ENCODE results near the gene ZNF786. TPM values are rescaled to one million over a fixed set of nuclear protein-coding genes. Genes with fewer than 3 reads are reported as not detected.

Gene ZNF786
- total and polyA plus RNA-seq, 9 of the 15 experiments (the other 6 are each of a cell fraction or from before 2014, with no cell fraction given): 0.31 to 5.4 (median 3.0) TPM

- TF ChIP-seq OTX1 (CRISPR knock-in tag; IDR thresholded peaks at IDR 0.05): peak; percentile 23; the same call in 1 of the 2 replicates
- TF ChIP-seq ELF1 (tag; IDR thresholded peaks at IDR 0.05): peak; percentile 89
- peak; percentile 58; the same call in 1 of the 2 replicates for TF ChIP-seq CEBPG (CRISPR knock-in tag; IDR thresholded peaks at IDR 0.05)
- TF ChIP-seq CEBPG (tag; conservative IDR thresholded peaks at IDR 0.05 in 1 of 2, IDR thresholded peaks at IDR 0.05 in 1 of 2): no peak
- TF ChIP-seq PRMT5 (CRISPR knock-in tag; IDR thresholded peaks at IDR 0.05): peak; percentile 39; the same call in 1 of the 2 replicates
- TF ChIP-seq CHD7 (IDR thresholded peaks at IDR 0.05; ENCODE audit: low read depth, low read length): peak; percentile 47
- peak in 2 of 3 experiments; percentile 58 to 74 for TF ChIP-seq YY1 (IDR thresholded peaks at IDR 0.05; ENCODE audit: borderline replicate concordance in 1 of 3, control insufficient read depth in 1 of 3, extremely low read depth in 1 of 3, insufficient read depth in 3 of 3, insufficient read length in 1 of 3, insufficient replicate concordance in 2 of 3, low read depth in 1 of 3, low read length in 2 of 3)
- no peak for TF ChIP-seq GATAD2B (IDR thresholded peaks at IDR 0.05; ENCODE audit: borderline replicate concordance)
- TF ChIP-seq IRF2 (CRISPR knock-in tag; IDR thresholded peaks at IDR 0.05): no peak
- TF ChIP-seq TAF9B (IDR thresholded peaks at IDR 0.05; ENCODE audit: partially characterized antibody): peak; percentile 10
- TF ChIP-seq E2F5 (CRISPR knock-in tag; IDR thresholded peaks at IDR 0.05): peak; percentile 68
- 0 out of 2 replicates have a peak, but pooled peaks have one; percentile 10 for TF ChIP-seq SREBF1 (IDR thresholded peaks at IDR 0.05; ENCODE audit: borderline replicate concordance, low read depth, low read length)
- peak; percentile 46 for TF ChIP-seq NEUROD1 (IDR thresholded peaks at IDR 0.05; ENCODE audit: borderline replicate concordance, low read depth, low read length, partially characterized antibody)
- TF ChIP-seq GABPB1 (CRISPR knock-in tag; IDR thresholded peaks at IDR 0.05): peak; percentile 93
Measured at GRCh38 chr7:149028346-149029109, 62.0 kb downstream of the ZNF786 start, which contains the start of gene PDIA4 (continued).
